Neural cell (in vitro differentiated cells): ENCODE measurements around the gene PGAP6. TPM values are rescaled to one million over a fixed set of nuclear protein-coding genes. Genes with fewer than 3 reads are reported as not detected.

ENCODE experiments used
- H2AFZ ChIP-seq: fragments of 200-600, 300-800 bp; sonication (generic), shearing (Covaris generic); 2 replicates; pipeline ENCODE4 v1.6.0; 2014; ENCODE audit warnings: low read depth, mild to moderate bottlenecking, antibody characterized with exemption, low read length, moderate library complexity
- H3F3A ChIP-seq: fragments of 200-600 bp; shearing (Covaris generic); 2 replicates; pipeline ENCODE4 v1.6.1; 2016; ENCODE audit warnings: mild to moderate bottlenecking, moderate library complexity, mixed read lengths, antibody characterized with exemption, low read length; ENCODE audit not compliant: insufficient read depth, poor library complexity, severe bottlenecking
- H3K27ac ChIP-seq: fragments of 200-600, 300-800 bp; sonication (generic), shearing (Covaris generic); 2 replicates; pipeline ENCODE4 v1.5.1; 2014; ENCODE audit warnings: mild to moderate bottlenecking, low read length, moderate library complexity
- H3K27me3 ChIP-seq: fragments of 300-800, 200-600 bp; sonication (generic), shearing (Covaris generic); 2 replicates; pipeline ENCODE4 v1.6.0; 2014; ENCODE audit warnings: mild to moderate bottlenecking, low read depth, low read length, moderate library complexity; ENCODE audit not compliant: insufficient read depth
- H3K36me3 ChIP-seq: fragments of 300-800, 200-600 bp; sonication (generic), shearing (Covaris generic); 2 replicates; pipeline ENCODE4 v1.5.1; 2014; ENCODE audit warnings: mild to moderate bottlenecking, antibody characterized with exemption, low read length, moderate library complexity; ENCODE audit not compliant: insufficient read depth
- H3K4me2 ChIP-seq: fragments of 300-800, 200-600 bp; sonication (generic), shearing (Covaris generic); 2 replicates; pipeline ENCODE4 v1.6.0; 2014; ENCODE audit warnings: mild to moderate bottlenecking, low read length
- H3K4me3 ChIP-seq: fragments of 300-800, 200-600 bp; sonication (generic), shearing (Covaris generic); 2 replicates; pipeline ENCODE4 v1.5.1; 2014; ENCODE audit warnings: mild to moderate bottlenecking, low read length, moderate library complexity
- H3K79me2 ChIP-seq: fragments of 200-600 bp; shearing (Covaris generic); replicated peaks from 2 replicates; pipeline ENCODE4 v1.6.0; 2014; ENCODE audit warnings: mild to moderate bottlenecking, low read length, moderate library complexity; ENCODE audit not compliant: insufficient read depth
- H3K9ac ChIP-seq: fragments of 300-800, 200-600 bp; sonication (generic), shearing (Covaris generic); 2 replicates; pipeline ENCODE4 v1.6.1; 2016; ENCODE audit warnings: mild to moderate bottlenecking, low read length, mixed read lengths
- H3K9me2 ChIP-seq: fragments of 200-600 bp; shearing (Covaris generic); 2 replicates; pipeline ENCODE4 v1.6.1; 2016; ENCODE audit warnings: mild to moderate bottlenecking, low read length, mixed read lengths; ENCODE audit not compliant: insufficient read depth
- H3K9me3 ChIP-seq: fragments of 200-600, 300-800 bp; sonication (generic), shearing (Covaris generic); 2 replicates; pipeline ENCODE4 v1.6.1; 2016; ENCODE audit warnings: mild to moderate bottlenecking, mixed run types, low read length, moderate library complexity, mixed read lengths
- H4K20me1 ChIP-seq: fragments of 200-600 bp; shearing (Covaris generic); 2 replicates; pipeline ENCODE4 v1.6.1; 2016; ENCODE audit warnings: mild to moderate bottlenecking, mixed run types; ENCODE audit not compliant: insufficient read depth
- EP300 ChIP-seq: fragments of 450-650 bp; conservative IDR thresholded peaks from 2 replicates; pipeline ENCODE4 v1.6.1; 2014; ENCODE audit warnings: antibody characterized with exemption, mild to moderate bottlenecking, moderate library complexity; ENCODE audit not compliant: poor library complexity, severe bottlenecking
- EZH2 ChIP-seq: fragments of 200-600, 300-800 bp; shearing (Covaris generic), sonication (generic); IDR thresholded peaks from 2 replicates; pipeline ENCODE4 v1.6.1; 2014; ENCODE audit warnings: antibody characterized with exemption, low read length, borderline replicate concordance, mild to moderate bottlenecking; ENCODE audit not compliant: insufficient read depth, poor library complexity, severe bottlenecking
- MXI1 ChIP-seq: fragments of 450-650 bp; conservative IDR thresholded peaks from 2 replicates; pipeline ENCODE4 v1.6.1; 2014; ENCODE audit warnings: antibody characterized with exemption, mild to moderate bottlenecking; ENCODE audit not compliant: poor library complexity, severe bottlenecking
- POLR2AphosphoS5 ChIP-seq: IDR thresholded peaks from 2 replicates; pipeline ENCODE4 v1.6.1; 2012
- RAD21 ChIP-seq: fragments of 450-650 bp; conservative IDR thresholded peaks from 2 replicates; pipeline ENCODE4 v1.6.1; 2014; ENCODE audit warnings: antibody characterized with exemption, mild to moderate bottlenecking, moderate library complexity
- SMC3 ChIP-seq: fragments of 450-650 bp; conservative IDR thresholded peaks from 2 replicates; pipeline ENCODE4 v1.6.1; 2014; ENCODE audit warnings: antibody characterized with exemption, mild to moderate bottlenecking, moderate library complexity; ENCODE audit not compliant: poor library complexity
- TAF1 ChIP-seq: IDR thresholded peaks from 2 replicates; pipeline ENCODE4 v1.6.1; 2012; ENCODE audit warnings: low read depth
- polyA plus RNA-seq: library from polyadenylated mRNA; depleted of rRNA; stranded (reverse); fragments of >200 nt; gene quantifications from 2 replicates; pipeline ENCODE4 v1.2.3, GENCODE V29; 2014
- TF ChIP-seq, protein P1 (sequence below): IDR thresholded peaks from 2 replicates; pipeline ENCODE4 v1.6.1; 2012; ENCODE audit warnings: borderline replicate concordance
- TF ChIP-seq, protein P2 (sequence below): fragments of 450-650 bp; IDR thresholded peaks from 2 replicates; pipeline ENCODE4 v1.5.1; 2014; ENCODE audit warnings: antibody characterized with exemption, mild to moderate bottlenecking, moderate library complexity; ENCODE audit not compliant: poor library complexity, severe bottlenecking

Gene PGAP6
- polyA plus RNA-seq, 1 donor from 2014 or later: 47.3 TPM

DNA sequence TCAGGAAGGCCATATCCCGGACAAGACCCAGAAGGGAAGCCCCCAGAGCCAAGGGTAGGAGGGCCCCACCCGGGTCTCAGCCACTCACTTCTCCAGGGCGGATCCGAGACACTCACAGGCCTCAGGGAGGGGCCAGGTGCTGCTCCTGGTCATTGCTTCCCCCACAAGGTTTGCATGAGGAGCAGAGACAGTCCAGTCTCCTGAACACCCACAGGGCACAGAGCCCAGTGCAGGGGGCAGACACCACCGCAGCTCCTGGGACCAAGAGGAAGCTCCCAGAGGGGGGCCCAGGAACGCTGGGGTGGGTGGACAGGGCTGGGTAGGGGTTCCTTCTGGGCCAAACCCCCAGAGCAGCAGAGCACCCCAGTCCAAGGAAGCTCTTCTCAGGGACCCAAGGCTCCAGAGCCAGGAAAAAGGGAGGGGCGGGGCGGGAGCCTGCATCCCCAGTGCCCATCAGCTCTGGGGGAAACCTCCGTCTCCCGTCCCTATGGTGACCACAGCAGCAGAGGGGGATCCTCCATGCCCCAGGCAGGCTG is 10.7 kb downstream of the PGAP6 start:
- H3K27ac ChIP-seq: peak overlapping the region; percentile 49
- H2AFZ ChIP-seq: no peak overlapping the region

DNA sequence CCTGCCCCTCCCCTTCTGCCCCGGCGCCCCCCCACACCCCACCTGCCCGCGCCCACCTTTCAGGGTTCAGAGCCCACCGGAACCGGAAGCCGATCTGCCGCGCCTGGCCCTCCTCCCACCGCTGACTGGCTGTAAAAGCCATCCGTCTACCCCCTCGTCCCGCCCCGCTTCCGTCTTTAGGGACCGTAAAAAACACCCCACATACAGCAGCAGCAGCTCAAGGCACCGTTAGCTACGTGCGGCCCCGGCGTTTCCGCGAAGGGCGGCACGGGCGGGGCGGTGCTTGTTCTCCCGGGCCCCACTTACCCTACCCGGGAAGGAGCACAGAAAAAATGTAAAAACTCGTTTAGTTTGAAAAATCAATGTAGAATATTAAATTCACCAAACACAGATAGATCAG is 11.3 kb downstream of the PGAP6 start, which contains the start of gene MRPL28:
MRPL28 (minus strand) TSS at position 96 of the 400 bp plus-strand sequence. CDS start 320 bp downstream, outside the sequence.
- Histone ChIP-seq H3K4me3 (peak within 1 kb of the TSS; percentile 61), H3K79me2 (no peaks in the 10 kb centered on the region), H3K4me2 (peak within 1 kb of the TSS; percentile 59), H3K36me3 (no peaks in the 10 kb centered on the region), H3K27me3 (no peaks in the 10 kb centered on the region), H3K9ac (peak within 1 kb of the TSS; percentile 38), H3K9me2 (no peaks in the 10 kb centered on the region), H3K27ac (peak within 1 kb of the TSS; percentile 49), H3F3A (no peaks in the 10 kb centered on the region), H2AFZ (no peak within 1 kb of the TSS), H4K20me1 (no peaks in the 10 kb centered on the region), H3K9me3 (no peaks in the 10 kb centered on the region)
- TF ChIP-seq, protein P1, sequence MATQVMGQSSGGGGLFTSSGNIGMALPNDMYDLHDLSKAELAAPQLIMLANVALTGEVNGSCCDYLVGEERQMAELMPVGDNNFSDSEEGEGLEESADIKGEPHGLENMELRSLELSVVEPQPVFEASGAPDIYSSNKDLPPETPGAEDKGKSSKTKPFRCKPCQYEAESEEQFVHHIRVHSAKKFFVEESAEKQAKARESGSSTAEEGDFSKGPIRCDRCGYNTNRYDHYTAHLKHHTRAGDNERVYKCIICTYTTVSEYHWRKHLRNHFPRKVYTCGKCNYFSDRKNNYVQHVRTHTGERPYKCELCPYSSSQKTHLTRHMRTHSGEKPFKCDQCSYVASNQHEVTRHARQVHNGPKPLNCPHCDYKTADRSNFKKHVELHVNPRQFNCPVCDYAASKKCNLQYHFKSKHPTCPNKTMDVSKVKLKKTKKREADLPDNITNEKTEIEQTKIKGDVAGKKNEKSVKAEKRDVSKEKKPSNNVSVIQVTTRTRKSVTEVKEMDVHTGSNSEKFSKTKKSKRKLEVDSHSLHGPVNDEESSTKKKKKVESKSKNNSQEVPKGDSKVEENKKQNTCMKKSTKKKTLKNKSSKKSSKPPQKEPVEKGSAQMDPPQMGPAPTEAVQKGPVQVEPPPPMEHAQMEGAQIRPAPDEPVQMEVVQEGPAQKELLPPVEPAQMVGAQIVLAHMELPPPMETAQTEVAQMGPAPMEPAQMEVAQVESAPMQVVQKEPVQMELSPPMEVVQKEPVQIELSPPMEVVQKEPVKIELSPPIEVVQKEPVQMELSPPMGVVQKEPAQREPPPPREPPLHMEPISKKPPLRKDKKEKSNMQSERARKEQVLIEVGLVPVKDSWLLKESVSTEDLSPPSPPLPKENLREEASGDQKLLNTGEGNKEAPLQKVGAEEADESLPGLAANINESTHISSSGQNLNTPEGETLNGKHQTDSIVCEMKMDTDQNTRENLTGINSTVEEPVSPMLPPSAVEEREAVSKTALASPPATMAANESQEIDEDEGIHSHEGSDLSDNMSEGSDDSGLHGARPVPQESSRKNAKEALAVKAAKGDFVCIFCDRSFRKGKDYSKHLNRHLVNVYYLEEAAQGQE: no peak
- TF ChIP-seq EP300 (no peak), EZH2 (no peak), RAD21 (peak; percentile 9), MXI1 (peak; percentile 40), SMC3 (peak; percentile 39), POLR2AphosphoS5 (peak; percentile 47), TAF1 (no peak)
- TF ChIP-seq, protein P2, sequence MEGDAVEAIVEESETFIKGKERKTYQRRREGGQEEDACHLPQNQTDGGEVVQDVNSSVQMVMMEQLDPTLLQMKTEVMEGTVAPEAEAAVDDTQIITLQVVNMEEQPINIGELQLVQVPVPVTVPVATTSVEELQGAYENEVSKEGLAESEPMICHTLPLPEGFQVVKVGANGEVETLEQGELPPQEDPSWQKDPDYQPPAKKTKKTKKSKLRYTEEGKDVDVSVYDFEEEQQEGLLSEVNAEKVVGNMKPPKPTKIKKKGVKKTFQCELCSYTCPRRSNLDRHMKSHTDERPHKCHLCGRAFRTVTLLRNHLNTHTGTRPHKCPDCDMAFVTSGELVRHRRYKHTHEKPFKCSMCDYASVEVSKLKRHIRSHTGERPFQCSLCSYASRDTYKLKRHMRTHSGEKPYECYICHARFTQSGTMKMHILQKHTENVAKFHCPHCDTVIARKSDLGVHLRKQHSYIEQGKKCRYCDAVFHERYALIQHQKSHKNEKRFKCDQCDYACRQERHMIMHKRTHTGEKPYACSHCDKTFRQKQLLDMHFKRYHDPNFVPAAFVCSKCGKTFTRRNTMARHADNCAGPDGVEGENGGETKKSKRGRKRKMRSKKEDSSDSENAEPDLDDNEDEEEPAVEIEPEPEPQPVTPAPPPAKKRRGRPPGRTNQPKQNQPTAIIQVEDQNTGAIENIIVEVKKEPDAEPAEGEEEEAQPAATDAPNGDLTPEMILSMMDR: no peak

More for the DNA sequence above, 10.7 kb downstream of the PGAP6 start:
- no peak for TF ChIP-seq RAD21
- TF ChIP-seq EP300: no peak
- Histone ChIP-seq H3K79me2 (no peaks in the 10 kb centered on the region), H3K9me2 (no peaks in the 10 kb centered on the region), H3K4me2 (peak overlapping the region; percentile 49), H3K9ac (peak overlapping the region; percentile 27), H3F3A (no peaks in the 10 kb centered on the region), H3K27me3 (no peaks in the 10 kb centered on the region), H3K9me3 (no peaks in the 10 kb centered on the region), H3K36me3 (no peaks in the 10 kb centered on the region), H3K4me3 (peak overlapping the region; percentile 61), H4K20me1 (no peaks in the 10 kb centered on the region)
